Peyer's patch (tissue), 4 donors: ENCODE results near the gene WWOX.

Experiments used
- POLR2A ChIP-seq, 2 donors: fragments of 450-650 bp; IDR thresholded peaks; one replicate each; pipeline ENCODE4 v1.5.1; 2017; ENCODE audit warnings: antibody characterized with exemption in 2 of 2, mild to moderate bottlenecking in 2 of 2, moderate library complexity in 2 of 2
- TF ChIP-seq, protein P1 (sequence below), 6 experiments: fragments of 450-650 bp in 4 of 6; fragments of 200-600 bp in 2 of 6; sonication (generic) in 1 of 6; IDR thresholded peaks; one replicate each; pipeline ENCODE4 v1.5.1; 2017 to 2019; ENCODE audit warnings: antibody characterized with exemption in 6 of 6, mild to moderate bottlenecking in 3 of 6, moderate library complexity in 1 of 6

DNA sequence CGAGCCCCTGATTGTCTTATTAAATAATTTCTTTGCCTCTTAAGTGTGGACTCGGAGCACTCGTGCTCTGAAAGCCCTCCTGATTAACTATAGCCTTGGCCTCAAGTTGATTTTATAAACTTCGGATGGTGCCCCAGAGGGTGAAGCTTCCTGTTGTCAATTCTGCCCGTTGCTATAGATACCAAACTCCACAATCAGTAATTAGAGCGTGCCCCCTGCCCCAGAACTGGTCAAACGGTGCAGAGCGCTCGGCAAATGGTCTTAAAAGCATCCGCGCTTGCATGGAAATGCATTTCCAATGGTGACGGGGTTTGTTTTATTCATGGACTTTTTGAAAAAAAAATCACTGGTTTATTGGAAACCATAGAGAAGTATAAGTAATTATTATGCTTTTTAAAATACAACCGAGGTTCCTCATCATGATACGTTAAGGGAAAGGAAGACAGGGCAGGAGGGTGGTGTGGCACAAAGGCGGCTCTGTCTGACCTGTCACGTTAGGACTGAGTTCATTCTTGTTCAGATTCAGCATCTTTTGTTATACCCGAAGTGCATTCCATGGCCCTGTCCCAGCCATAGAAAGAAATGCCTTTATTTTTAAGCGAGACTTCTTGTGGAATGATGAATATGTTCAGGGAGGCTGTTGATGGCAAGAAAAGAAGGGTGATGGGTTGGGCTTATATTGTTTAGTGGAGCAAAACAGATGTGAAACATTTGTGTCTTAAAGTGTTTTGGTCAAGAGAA, 1024.7 kb downstream of the WWOX start:
- TF ChIP-seq POLR2A (IDR thresholded peaks at IDR 0.05) = no peak
- TF ChIP-seq, protein P1, sequence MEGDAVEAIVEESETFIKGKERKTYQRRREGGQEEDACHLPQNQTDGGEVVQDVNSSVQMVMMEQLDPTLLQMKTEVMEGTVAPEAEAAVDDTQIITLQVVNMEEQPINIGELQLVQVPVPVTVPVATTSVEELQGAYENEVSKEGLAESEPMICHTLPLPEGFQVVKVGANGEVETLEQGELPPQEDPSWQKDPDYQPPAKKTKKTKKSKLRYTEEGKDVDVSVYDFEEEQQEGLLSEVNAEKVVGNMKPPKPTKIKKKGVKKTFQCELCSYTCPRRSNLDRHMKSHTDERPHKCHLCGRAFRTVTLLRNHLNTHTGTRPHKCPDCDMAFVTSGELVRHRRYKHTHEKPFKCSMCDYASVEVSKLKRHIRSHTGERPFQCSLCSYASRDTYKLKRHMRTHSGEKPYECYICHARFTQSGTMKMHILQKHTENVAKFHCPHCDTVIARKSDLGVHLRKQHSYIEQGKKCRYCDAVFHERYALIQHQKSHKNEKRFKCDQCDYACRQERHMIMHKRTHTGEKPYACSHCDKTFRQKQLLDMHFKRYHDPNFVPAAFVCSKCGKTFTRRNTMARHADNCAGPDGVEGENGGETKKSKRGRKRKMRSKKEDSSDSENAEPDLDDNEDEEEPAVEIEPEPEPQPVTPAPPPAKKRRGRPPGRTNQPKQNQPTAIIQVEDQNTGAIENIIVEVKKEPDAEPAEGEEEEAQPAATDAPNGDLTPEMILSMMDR (IDR thresholded peaks at IDR 0.05) = no peak
